Colon (tissue), 2 donors: ENCODE results near the gene GSTM4.
"Not testable (repeated sequence)": the region's sequence is repeated elsewhere in the genome, so short reads cannot be mapped to it uniquely, and the experiment has no call there.

Experiments used
- FAIRE-seq: peaks from 2 replicates; lab custom pipeline; 2012; peaks lifted over from hg19 to GRCh38; lab: Jason Lieb, UNC
- donor health status: control.
- donor health status: control.

Gene GSTM4

GRCh38 chr1:109639063-109639840 is 16.6 kb upstream of the GSTM4 start:
- FAIRE-seq: no peak

- FAIRE-seq: no peak
Observed at GRCh38 chr1:109639841-109640184, 16.1 kb upstream of the GSTM4 start.

- no peak for FAIRE-seq
Observed at GRCh38 chr1:109640285-109640865, 15.5 kb upstream of the GSTM4 start.

- no peak for FAIRE-seq
Observed at GRCh38 chr1:109641078-109641740, 14.7 kb upstream of the GSTM4 start.

GRCh38 chr1:109641861-109642260 is 14.0 kb upstream of the GSTM4 start:
- FAIRE-seq: no peak

- no peak for FAIRE-seq
Observed at GRCh38 chr1:109642626-109643025, 13.3 kb upstream of the GSTM4 start.

- FAIRE-seq: no peak
Observed at GRCh38 chr1:109643385-109644230, 12.3 kb upstream of the GSTM4 start.

- no peak for FAIRE-seq
Observed at GRCh38 chr1:109644670-109645069, 11.2 kb upstream of the GSTM4 start.

GRCh38 chr1:109649491-109649914 is 6.4 kb upstream of the GSTM4 start:
- FAIRE-seq: no peak

GRCh38 chr1:109650609-109651008 is 5.3 kb upstream of the GSTM4 start:
- no peak for FAIRE-seq

GRCh38 chr1:109652402-109652801 is 3.5 kb upstream of the GSTM4 start:
- no peak for FAIRE-seq

GRCh38 chr1:109653306-109653705 is 2.6 kb upstream of the GSTM4 start:
- FAIRE-seq: no peak

- FAIRE-seq: no peak
Observed at GRCh38 chr1:109654519-109654918, 1.4 kb upstream of the GSTM4 start.

GRCh38 chr1:109657395-109657794 is 1.5 kb downstream of the GSTM4 start:
- no peak for FAIRE-seq

GRCh38 chr1:109657970-109658369 is 2.1 kb downstream of the GSTM4 start:
- FAIRE-seq: no peak

- FAIRE-seq: no peak
Observed at GRCh38 chr1:109658533-109659042, 2.7 kb downstream of the GSTM4 start.

GRCh38 chr1:109659145-109659544 is 3.2 kb downstream of the GSTM4 start:
- FAIRE-seq: no peak

GRCh38 chr1:109659997-109660690 is 4.2 kb downstream of the GSTM4 start:
- no peak for FAIRE-seq

GRCh38 chr1:109660691-109661026 is 4.8 kb downstream of the GSTM4 start:
- not testable (repeated sequence) for FAIRE-seq

- no peak for FAIRE-seq
Observed at GRCh38 chr1:109661391-109661790, 5.5 kb downstream of the GSTM4 start.

GRCh38 chr1:109664671-109665070 is 8.8 kb downstream of the GSTM4 start:
- no peak for FAIRE-seq
